Activated CD8-positive, alpha-beta T cell treated with anti-CD3 and anti-CD28 coated beads, Interleukin-2, amount 10 ng/mL, durations not matched to agents 7 days and 5 days (primary cell): ENCODE measurements around the gene RAD51B. TPM values are rescaled to one million over a fixed set of nuclear protein-coding genes. Genes with fewer than 3 reads are reported as not detected.
"Not testable (repeated sequence)": the region's sequence is repeated elsewhere in the genome, so short reads cannot be mapped to it uniquely, and the experiment has no call there.

Source experiments
- ATAC-seq: fragments of 150-1000 bp; cut with Tn5 transposase; one replicate; pipeline ENCODE4 v1.10.0; 2021; ENCODE audit warnings: moderate library complexity
- CTCF ChIA-PET: fragments of 350-600 bp; sonication (Branson Sonifier 250); formaldehyde crosslinking; loops from one replicate; lab custom pipeline; 2021; ENCODE audit warnings: antibody characterized with exemption; lab: Charles Lee
- POLR2A ChIA-PET: fragments of 350-600 bp; sonication (Branson Sonifier 250); formaldehyde crosslinking; loops from one replicate; lab custom pipeline; 2021; ENCODE audit warnings: antibody characterized with exemption; lab: Charles Lee
- DNase-seq: peaks from one replicate; pipeline ENCODE4 v3.0.0-alpha.2; 2020
- H3K27ac Mint-ChIP-seq: one replicate; pipeline ENCODE4 v1.8.0; 2021; ENCODE audit warnings: mild to moderate bottlenecking, mixed read lengths
- H3K27me3 Mint-ChIP-seq: one replicate; pipeline ENCODE4 v1.8.0; 2021; ENCODE audit warnings: low read depth, mixed read lengths
- H3K36me3 Mint-ChIP-seq: one replicate; pipeline ENCODE4 v1.8.0; 2021; ENCODE audit warnings: low read depth, mixed read lengths
- H3K4me1 Mint-ChIP-seq: one replicate; pipeline ENCODE4 v1.8.0; 2021; ENCODE audit warnings: low read depth, mixed read lengths
- H3K4me3 Mint-ChIP-seq: one replicate; pipeline ENCODE4 v1.8.0; 2021; ENCODE audit warnings: mild to moderate bottlenecking, mixed read lengths
- H3K9me3 Mint-ChIP-seq: one replicate; pipeline ENCODE4 v1.8.0; 2022; ENCODE audit warnings: mixed read lengths; ENCODE audit not compliant: insufficient read depth
- total RNA-seq, 2 experiments: library from RNA; stranded (reverse); gene quantifications; one replicate each; pipeline ENCODE4 v1.2.3, GENCODE V29; 2021

Gene RAD51B
- total RNA-seq, 2 experiments from 2014 or later, result 34.1 to 38.8 TPM

- POLR2A ChIA-PET, result no interaction called here
- Mint-ChIP-seq H3K36me3 (no peaks in the 10 kb centered on the region), H3K4me3 (no peak overlapping the region), H3K4me1 (peaks cover 19% of the 10 kb centered on the region), H3K27me3 (no peaks in the 10 kb centered on the region), H3K27ac (no peak overlapping the region), H3K9me3 (peaks cover 5% of the 10 kb centered on the region)
- no peak for DNase-seq
- CTCF ChIA-PET, result interaction anchor here (1.2 kb wide), 1 partner anchor 626 kb away, joined by 3 read pairs; no protein-coding TSS in a partner anchor
- ATAC-seq, result no peak
Measured at GRCh38 chr14:68217791-68218340, 398.3 kb downstream of the RAD51B start.

- DNase-seq, result no peak
- Mint-ChIP-seq H3K4me3 (no peak overlapping the region), H3K27me3 (no peaks in the 10 kb centered on the region), H3K9me3 (peaks cover 5% of the 10 kb centered on the region), H3K27ac (no peak overlapping the region), H3K36me3 (no peaks in the 10 kb centered on the region), H3K4me1 (peaks cover 9% of the 10 kb centered on the region)
- ChIA-PET CTCF (no interaction called here), POLR2A (no interaction called here)
- ATAC-seq, result no peak
Measured at GRCh38 chr14:68219407-68219806, 399.8 kb downstream of the RAD51B start.

- POLR2A ChIA-PET, result not testable (repeated sequence)
Measured at GRCh38 chr14:68221046-68221445, 401.5 kb downstream of the RAD51B start.

GRCh38 chr14:68222154-68222553 lies 402.6 kb downstream of the RAD51B start:
- no peaks in the 10 kb centered on the region for H3K27me3 Mint-ChIP-seq
- H3K36me3 Mint-ChIP-seq, result no peaks in the 10 kb centered on the region
- H3K4me3 Mint-ChIP-seq, result no peak overlapping the region
- ChIA-PET CTCF (no interaction called here), POLR2A (no interaction called here)
- peaks cover 4% of the 10 kb centered on the region for H3K4me1 Mint-ChIP-seq
- peaks cover 5% of the 10 kb centered on the region for H3K9me3 Mint-ChIP-seq
- ATAC-seq (no peak), DNase-seq (no peak)
- H3K27ac Mint-ChIP-seq, result no peak overlapping the region

More at GRCh38 chr14:68221046-68221445, 401.5 kb downstream of the RAD51B start:
- H3K27me3 Mint-ChIP-seq, H3K4me1 Mint-ChIP-seq, H3K27ac Mint-ChIP-seq, ATAC-seq, DNase-seq, H3K4me3 Mint-ChIP-seq, CTCF ChIA-PET, H3K36me3 Mint-ChIP-seq, H3K9me3 Mint-ChIP-seq: not testable (repeated sequence)

- CTCF ChIA-PET, result interaction anchor here (0.9 kb wide), 2 partner anchors 13 to 596 kb away, joined by 3 read pairs; no protein-coding TSS in a partner anchor
Measured at GRCh38 chr14:68222726-68223125, 403.1 kb downstream of the RAD51B start.

GRCh38 chr14:68223631-68224030 lies 404.1 kb downstream of the RAD51B start:
- ChIA-PET CTCF (interaction anchor here (0.9 kb wide), 2 partner anchors 14 to 596 kb away, joined by 3 read pairs; no protein-coding TSS in a partner anchor), POLR2A (interaction anchor here (0.5 to 0.6 kb wide), 2 partner anchors 13 to 660 kb away, joined by 3 to 4 read pairs; no protein-coding TSS in a partner anchor)
- no peak for ATAC-seq

More at GRCh38 chr14:68222726-68223125, 403.1 kb downstream of the RAD51B start:
- Mint-ChIP-seq H3K27ac (no peak overlapping the region), H3K27me3 (no peaks in the 10 kb centered on the region), H3K4me3 (no peak overlapping the region), H3K36me3 (no peaks in the 10 kb centered on the region), H3K4me1 (peaks cover 4% of the 10 kb centered on the region), H3K9me3 (peaks cover 5% of the 10 kb centered on the region)
- ATAC-seq, result no peak
- no peak for DNase-seq
- POLR2A ChIA-PET, result interaction anchor here (0.5 kb wide), 1 partner anchor 660 kb away, joined by 4 read pairs; no protein-coding TSS in a partner anchor

GRCh38 chr14:68225321-68225720 lies 405.7 kb downstream of the RAD51B start:
- peaks cover 5% of the 10 kb centered on the region for H3K9me3 Mint-ChIP-seq
- ATAC-seq (no peak), DNase-seq (no peak)
- H3K27ac Mint-ChIP-seq, result no peak overlapping the region
- ChIA-PET POLR2A (no interaction called here), CTCF (interaction anchor here (1.0 kb wide), 1 partner anchor 619 kb away, joined by 4 read pairs; no protein-coding TSS in a partner anchor)
- no peaks in the 10 kb centered on the region for H3K27me3 Mint-ChIP-seq
- no peaks in the 10 kb centered on the region for H3K36me3 Mint-ChIP-seq
- H3K4me1 Mint-ChIP-seq, result peaks cover 4% of the 10 kb centered on the region
- H3K4me3 Mint-ChIP-seq, result no peak overlapping the region

More at GRCh38 chr14:68223631-68224030, 404.1 kb downstream of the RAD51B start:
- Mint-ChIP-seq H3K27ac (no peak overlapping the region), H3K4me3 (no peak overlapping the region), H3K9me3 (peaks cover 5% of the 10 kb centered on the region), H3K36me3 (no peaks in the 10 kb centered on the region), H3K4me1 (peaks cover 4% of the 10 kb centered on the region), H3K27me3 (no peaks in the 10 kb centered on the region)
- no peak for DNase-seq

GRCh38 chr14:68226523-68226922 lies 406.9 kb downstream of the RAD51B start:
- POLR2A ChIA-PET, result no interaction called here
- Mint-ChIP-seq H3K27ac (no peak overlapping the region), H3K36me3 (no peaks in the 10 kb centered on the region), H3K4me3 (no peak overlapping the region), H3K27me3 (no peaks in the 10 kb centered on the region), H3K9me3 (no peaks in the 10 kb centered on the region), H3K4me1 (peaks cover 4% of the 10 kb centered on the region)
- no peak for DNase-seq
- CTCF ChIA-PET, result no interaction called here
- ATAC-seq, result no peak

- no peak overlapping the region for H3K27ac Mint-ChIP-seq
- peaks cover 3% of the 10 kb centered on the region for H3K4me1 Mint-ChIP-seq
- no peaks in the 10 kb centered on the region for H3K36me3 Mint-ChIP-seq
- ATAC-seq (no peak), DNase-seq (no peak)
- H3K9me3 Mint-ChIP-seq, result no peaks in the 10 kb centered on the region
- ChIA-PET POLR2A (no interaction called here), CTCF (no interaction called here)
- H3K4me3 Mint-ChIP-seq, result no peak overlapping the region
- H3K27me3 Mint-ChIP-seq, result no peaks in the 10 kb centered on the region
Measured at GRCh38 chr14:68228656-68229055, 409.1 kb downstream of the RAD51B start.

GRCh38 chr14:68229423-68230100 lies 410.0 kb downstream of the RAD51B start:
- DNase-seq (no peak), ATAC-seq (no peak)
- H3K4me3 Mint-ChIP-seq, result no peak overlapping the region
- ChIA-PET CTCF (no interaction called here), POLR2A (no interaction called here)
- H3K4me1 Mint-ChIP-seq, result no peaks in the 10 kb centered on the region
- H3K36me3 Mint-ChIP-seq, result no peaks in the 10 kb centered on the region
- H3K27ac Mint-ChIP-seq, result no peak overlapping the region
- no peaks in the 10 kb centered on the region for H3K9me3 Mint-ChIP-seq
- no peaks in the 10 kb centered on the region for H3K27me3 Mint-ChIP-seq

GRCh38 chr14:68230202-68230949 lies 410.8 kb downstream of the RAD51B start:
- ChIA-PET CTCF (interaction anchor here (1.2 kb wide), 1 partner anchor 11 kb away, joined by 3 read pairs; no protein-coding TSS in a partner anchor), POLR2A (no interaction called here)
- Mint-ChIP-seq H3K27me3 (no peaks in the 10 kb centered on the region), H3K36me3 (no peaks in the 10 kb centered on the region), H3K4me3 (no peak overlapping the region), H3K27ac (no peak overlapping the region), H3K9me3 (no peaks in the 10 kb centered on the region), H3K4me1 (no peaks in the 10 kb centered on the region)
- DNase-seq (no peak), ATAC-seq (no peak)
